Activated CD4-positive, alpha-beta memory T cell treated with anti-CD3 and anti-CD28 coated beads, Interleukin-2, amount 10 ng/mL, durations not matched to agents 7 days and 5 days (primary cell): ENCODE data around the gene GALNT14. TPM values are rescaled to one million over a fixed set of nuclear protein-coding genes. Genes with fewer than 3 reads are reported as not detected.

Source experiments
- CTCF ChIA-PET: fragments of 350-600 bp; sonication (Branson Sonifier 250); formaldehyde crosslinking; loops from one replicate; lab custom pipeline; 2021; ENCODE audit warnings: antibody characterized with exemption, inconsistent platforms; lab: Charles Lee
- POLR2A ChIA-PET: fragments of 350-600 bp; sonication (Branson Sonifier 250); formaldehyde crosslinking; loops from one replicate; lab custom pipeline; 2021; ENCODE audit warnings: antibody characterized with exemption; lab: Charles Lee
- DNase-seq: peaks from one replicate; pipeline ENCODE4 v3.0.0-alpha.2; 2020
- H3K27ac Mint-ChIP-seq: one replicate; pipeline ENCODE4 v1.8.0; 2021; ENCODE audit warnings: mild to moderate bottlenecking, mixed read lengths
- H3K27me3 Mint-ChIP-seq: one replicate; pipeline ENCODE4 v1.8.0; 2021; ENCODE audit warnings: mixed read lengths
- H3K36me3 Mint-ChIP-seq: one replicate; pipeline ENCODE4 v1.8.0; 2021; ENCODE audit warnings: low read depth, mixed read lengths
- H3K4me1 Mint-ChIP-seq: one replicate; pipeline ENCODE4 v1.8.0; 2021; ENCODE audit warnings: mixed read lengths
- H3K4me3 Mint-ChIP-seq: one replicate; pipeline ENCODE4 v1.8.0; 2021; ENCODE audit warnings: mild to moderate bottlenecking, mixed read lengths
- H3K9me3 Mint-ChIP-seq: one replicate; pipeline ENCODE4 v1.8.0; 2021; ENCODE audit warnings: mixed read lengths
- total RNA-seq, 2 experiments: library from RNA; stranded (reverse); gene quantifications; one replicate each; pipeline ENCODE4 v1.2.3, GENCODE V29; 2021

The GALNT14 gene
- total RNA-seq, 2 experiments from 2014 or later = not detected

GRCh38 chr2:31002537-31003150 lies 135.6 kb downstream of the GALNT14 start:
- Mint-ChIP-seq H3K4me1 (no peaks in the 10 kb centered on the region), H3K4me3 (no peak overlapping the region), H3K27ac (no peak overlapping the region), H3K27me3 (peaks cover 18% of the 10 kb centered on the region), H3K36me3 (no peaks in the 10 kb centered on the region), H3K9me3 (no peaks in the 10 kb centered on the region)
- ChIA-PET CTCF (no interaction called here), POLR2A (no interaction called here)
- DNase-seq = no peak

DNA sequence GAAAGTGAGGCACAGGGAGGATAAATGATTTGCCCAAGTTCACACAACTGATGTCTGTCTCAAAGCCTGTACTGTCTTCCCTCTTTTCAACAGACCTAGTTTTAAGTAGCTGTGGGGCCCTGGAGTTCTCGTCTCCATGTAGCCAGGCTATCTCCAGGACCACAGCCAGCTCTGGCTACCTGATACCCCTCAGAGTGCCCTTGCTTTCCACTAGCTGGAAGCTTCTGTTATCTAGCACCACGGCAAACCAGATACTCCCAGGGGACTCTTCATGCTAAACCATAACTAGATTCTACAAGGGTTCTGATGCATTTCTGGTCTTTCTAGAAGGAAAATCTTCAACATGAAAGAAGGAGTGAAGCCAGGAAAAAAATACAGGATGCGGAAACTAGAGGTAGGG lies 137.3 kb downstream of the GALNT14 start:
- H3K4me1 Mint-ChIP-seq = no peaks in the 10 kb centered on the region
- POLR2A ChIA-PET = no interaction called here
- no peak for DNase-seq
- CTCF ChIA-PET = interaction anchor here (0.7 kb wide), 1 partner anchor 119 kb away, joined by 3 read pairs; no protein-coding TSS in a partner anchor
- peaks cover 18% of the 10 kb centered on the region for H3K27me3 Mint-ChIP-seq
- H3K4me3 Mint-ChIP-seq = no peak overlapping the region
- H3K9me3 Mint-ChIP-seq = no peaks in the 10 kb centered on the region
- H3K27ac Mint-ChIP-seq = no peak overlapping the region
- no peaks in the 10 kb centered on the region for H3K36me3 Mint-ChIP-seq

GRCh38 chr2:30998672-30999071 lies 139.6 kb downstream of the GALNT14 start:
- H3K27ac Mint-ChIP-seq = no peak overlapping the region
- CTCF ChIA-PET = no interaction called here
- no peaks in the 10 kb centered on the region for H3K36me3 Mint-ChIP-seq
- H3K27me3 Mint-ChIP-seq = peaks cover 13% of the 10 kb centered on the region
- POLR2A ChIA-PET = no interaction called here
- no peaks in the 10 kb centered on the region for H3K9me3 Mint-ChIP-seq
- DNase-seq = no peak
- no peaks in the 10 kb centered on the region for H3K4me1 Mint-ChIP-seq
- no peak overlapping the region for H3K4me3 Mint-ChIP-seq

- H3K36me3 Mint-ChIP-seq = no peaks in the 10 kb centered on the region
- H3K4me3 Mint-ChIP-seq = no peak overlapping the region
- no peaks in the 10 kb centered on the region for H3K9me3 Mint-ChIP-seq
- DNase-seq = no peak
- no peak overlapping the region for H3K27ac Mint-ChIP-seq
- ChIA-PET POLR2A (no interaction called here), CTCF (no interaction called here)
- no peaks in the 10 kb centered on the region for H3K4me1 Mint-ChIP-seq
- H3K27me3 Mint-ChIP-seq = peaks cover 8% of the 10 kb centered on the region
These were observed 140.3 kb downstream of the GALNT14 start for GRCh38 chr2:30997979-30998378.

DNA sequence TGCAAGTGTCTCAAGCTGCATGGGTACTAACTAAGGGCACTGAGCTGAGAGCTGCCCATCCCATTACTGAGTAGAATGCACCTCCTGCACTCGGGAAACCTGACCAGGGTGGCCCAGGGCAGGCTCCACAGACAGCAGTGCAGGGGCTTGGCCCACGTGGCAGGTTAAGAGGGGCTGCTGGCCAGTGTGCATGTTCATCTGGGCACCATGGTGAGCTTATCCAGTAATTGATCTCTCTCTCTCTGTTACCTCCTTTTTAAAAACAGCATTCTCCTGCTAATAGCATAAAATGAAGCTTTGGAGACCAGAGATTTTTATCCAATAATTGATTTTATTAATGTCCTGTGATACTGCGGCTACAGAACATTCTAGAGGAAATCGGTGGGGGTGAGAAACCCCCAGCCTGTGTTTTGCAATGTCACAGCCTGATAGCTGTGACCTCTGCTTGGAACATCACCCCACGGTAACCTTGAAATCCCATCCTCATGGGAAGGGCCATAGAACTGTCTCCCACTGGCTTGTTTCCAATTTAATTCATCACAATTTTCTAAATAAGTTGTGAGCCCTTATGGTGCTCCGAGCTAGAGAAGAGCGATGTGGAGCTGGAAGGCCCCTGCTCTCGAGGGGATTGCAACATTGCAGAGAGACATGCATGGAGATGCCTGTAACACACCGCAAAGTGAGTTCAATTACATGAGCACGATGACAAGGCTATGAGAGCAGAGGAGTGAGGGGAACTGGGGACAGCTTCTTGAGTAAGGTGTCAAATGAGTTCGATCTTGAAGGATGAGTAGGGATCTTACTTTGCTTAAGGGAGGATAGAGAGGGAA lies 143.8 kb downstream of the GALNT14 start:
- no peak overlapping the region for H3K4me3 Mint-ChIP-seq
- ChIA-PET CTCF (no interaction called here), POLR2A (interaction anchor here (1.0 kb wide), 1 partner anchor 28 kb away, joined by 3 read pairs; no protein-coding TSS in a partner anchor)
- no peaks in the 10 kb centered on the region for H3K36me3 Mint-ChIP-seq
- H3K4me1 Mint-ChIP-seq = no peaks in the 10 kb centered on the region
- peaks cover 4% of the 10 kb centered on the region for H3K27me3 Mint-ChIP-seq
- no peak overlapping the region for H3K27ac Mint-ChIP-seq
- DNase-seq = no peak
- H3K9me3 Mint-ChIP-seq = no peaks in the 10 kb centered on the region

DNA sequence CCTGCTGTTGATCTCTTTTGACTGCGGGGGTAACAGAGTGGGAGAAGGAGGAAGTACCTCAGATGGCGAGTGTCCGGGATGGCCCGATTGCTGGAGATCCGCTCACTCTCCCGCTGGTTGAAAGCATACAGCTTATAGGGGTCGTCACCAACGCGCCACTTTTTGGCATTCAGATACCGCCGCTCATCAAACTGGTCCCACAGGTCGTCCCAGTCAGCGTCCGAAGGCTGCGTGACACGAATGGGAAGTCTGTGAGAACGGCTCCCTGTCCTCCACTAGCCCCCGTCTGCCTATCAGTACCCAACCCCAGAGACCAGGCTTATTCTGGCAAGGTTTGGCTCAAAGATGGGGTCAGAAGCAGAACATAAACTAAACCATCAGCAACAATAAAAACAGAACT lies 145.5 kb downstream of the GALNT14 start:
- no peaks in the 10 kb centered on the region for H3K27me3 Mint-ChIP-seq
- no peak for DNase-seq
- no peak overlapping the region for H3K27ac Mint-ChIP-seq
- no peaks in the 10 kb centered on the region for H3K9me3 Mint-ChIP-seq
- no peaks in the 10 kb centered on the region for H3K4me1 Mint-ChIP-seq
- H3K4me3 Mint-ChIP-seq = no peak overlapping the region
- H3K36me3 Mint-ChIP-seq = no peaks in the 10 kb centered on the region
- ChIA-PET POLR2A (no interaction called here), CTCF (no interaction called here)

- H3K4me3 Mint-ChIP-seq = no peak overlapping the region
- ChIA-PET CTCF (interaction anchor here (0.6 to 1.3 kb wide), 2 partner anchors 179 to 568 kb away, joined by 3 read pairs; no protein-coding TSS in a partner anchor), POLR2A (no interaction called here)
- no peak for DNase-seq
- no peaks in the 10 kb centered on the region for H3K36me3 Mint-ChIP-seq
- no peaks in the 10 kb centered on the region for H3K27me3 Mint-ChIP-seq
- no peaks in the 10 kb centered on the region for H3K4me1 Mint-ChIP-seq
- no peaks in the 10 kb centered on the region for H3K9me3 Mint-ChIP-seq
- no peak overlapping the region for H3K27ac Mint-ChIP-seq
These were observed 147.6 kb downstream of the GALNT14 start for GRCh38 chr2:30990671-30991070.

DNA sequence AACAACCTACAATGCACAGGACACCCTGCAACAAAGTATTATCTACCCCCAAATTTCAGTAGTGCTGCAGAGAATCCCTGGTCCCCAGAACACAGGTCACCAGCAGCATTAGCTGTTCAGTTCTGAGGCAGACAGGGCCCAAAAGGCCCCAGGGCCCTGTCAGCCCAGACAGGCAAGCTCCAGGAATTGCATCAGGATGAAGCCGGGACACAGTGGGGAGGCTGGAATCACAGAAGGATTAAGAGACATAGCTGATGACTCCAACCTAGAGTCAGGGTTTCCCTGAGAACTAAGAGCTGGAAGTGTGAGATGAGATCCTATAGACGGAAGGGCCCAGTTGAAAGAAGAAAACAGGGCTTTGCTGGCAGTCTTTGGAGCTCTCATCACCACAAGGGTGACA lies 148.1 kb downstream of the GALNT14 start:
- POLR2A ChIA-PET = no interaction called here

DNA sequence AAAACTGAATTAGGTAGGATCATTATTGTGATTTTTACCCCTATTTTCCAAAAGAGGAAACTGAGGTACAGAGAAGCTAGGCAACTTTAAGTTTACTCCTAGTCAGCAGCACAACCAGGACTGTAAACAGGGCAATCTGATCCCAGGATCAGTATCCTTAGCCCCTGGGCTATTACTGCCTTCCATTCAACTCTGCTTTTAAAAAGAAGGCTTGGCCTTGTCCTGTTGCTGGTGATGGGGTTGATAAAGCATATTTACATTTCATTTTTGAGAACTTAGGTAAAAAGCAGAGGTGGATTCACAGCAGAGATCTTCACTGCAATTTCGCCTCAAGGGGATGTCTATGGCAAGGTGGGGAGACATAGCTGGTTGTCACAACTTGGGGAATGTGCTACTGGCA lies 148.5 kb downstream of the GALNT14 start:
- no peak overlapping the region for H3K4me3 Mint-ChIP-seq
- H3K27ac Mint-ChIP-seq = no peak overlapping the region
- POLR2A ChIA-PET = no interaction called here
- CTCF ChIA-PET = interaction anchor here (1.3 kb wide), 1 partner anchor 180 kb away, joined by 3 read pairs; no protein-coding TSS in a partner anchor
- no peaks in the 10 kb centered on the region for H3K4me1 Mint-ChIP-seq
- no peaks in the 10 kb centered on the region for H3K27me3 Mint-ChIP-seq
- no peaks in the 10 kb centered on the region for H3K9me3 Mint-ChIP-seq
- H3K36me3 Mint-ChIP-seq = no peaks in the 10 kb centered on the region
- no peak for DNase-seq

More for the DNA sequence above, 148.1 kb downstream of the GALNT14 start:
- no peaks in the 10 kb centered on the region for H3K27me3 Mint-ChIP-seq
- no peaks in the 10 kb centered on the region for H3K9me3 Mint-ChIP-seq
- no peaks in the 10 kb centered on the region for H3K4me1 Mint-ChIP-seq
- DNase-seq = no peak
- H3K36me3 Mint-ChIP-seq = no peaks in the 10 kb centered on the region
- H3K27ac Mint-ChIP-seq = no peak overlapping the region
- H3K4me3 Mint-ChIP-seq = no peak overlapping the region
- CTCF ChIA-PET = interaction anchor here (0.6 to 1.3 kb wide), 2 partner anchors 180 to 567 kb away, joined by 3 read pairs; no protein-coding TSS in a partner anchor

GRCh38 chr2:30987566-30987965 lies 150.7 kb downstream of the GALNT14 start:
- Mint-ChIP-seq H3K4me3 (no peak overlapping the region), H3K36me3 (no peaks in the 10 kb centered on the region), H3K4me1 (no peaks in the 10 kb centered on the region), H3K27ac (no peak overlapping the region), H3K9me3 (no peaks in the 10 kb centered on the region), H3K27me3 (no peaks in the 10 kb centered on the region)
- CTCF ChIA-PET = no interaction called here
- DNase-seq = no peak
- POLR2A ChIA-PET = no interaction called here

DNA sequence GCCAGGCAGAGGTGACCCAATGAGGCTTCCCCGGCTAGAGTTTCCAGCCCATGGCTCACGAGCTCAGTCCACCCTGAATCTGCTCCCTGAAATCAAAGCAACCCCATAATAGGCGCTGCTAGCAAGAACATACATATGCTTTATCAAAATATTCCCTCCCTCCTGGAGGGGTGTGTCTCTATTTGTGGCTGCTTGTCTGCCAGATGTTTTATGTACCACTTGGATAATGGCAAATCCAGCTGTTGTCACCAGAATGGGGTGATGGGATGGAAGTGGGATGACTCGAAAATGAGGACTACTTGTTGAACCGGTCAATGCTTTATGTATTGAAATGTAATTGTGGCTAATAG lies 152.0 kb downstream of the GALNT14 start:
- Mint-ChIP-seq H3K27ac (no peak overlapping the region), H3K4me3 (no peak overlapping the region), H3K36me3 (no peaks in the 10 kb centered on the region), H3K27me3 (no peaks in the 10 kb centered on the region), H3K4me1 (no peaks in the 10 kb centered on the region), H3K9me3 (no peaks in the 10 kb centered on the region)
- ChIA-PET POLR2A (no interaction called here), CTCF (no interaction called here)
- no peak for DNase-seq

DNA sequence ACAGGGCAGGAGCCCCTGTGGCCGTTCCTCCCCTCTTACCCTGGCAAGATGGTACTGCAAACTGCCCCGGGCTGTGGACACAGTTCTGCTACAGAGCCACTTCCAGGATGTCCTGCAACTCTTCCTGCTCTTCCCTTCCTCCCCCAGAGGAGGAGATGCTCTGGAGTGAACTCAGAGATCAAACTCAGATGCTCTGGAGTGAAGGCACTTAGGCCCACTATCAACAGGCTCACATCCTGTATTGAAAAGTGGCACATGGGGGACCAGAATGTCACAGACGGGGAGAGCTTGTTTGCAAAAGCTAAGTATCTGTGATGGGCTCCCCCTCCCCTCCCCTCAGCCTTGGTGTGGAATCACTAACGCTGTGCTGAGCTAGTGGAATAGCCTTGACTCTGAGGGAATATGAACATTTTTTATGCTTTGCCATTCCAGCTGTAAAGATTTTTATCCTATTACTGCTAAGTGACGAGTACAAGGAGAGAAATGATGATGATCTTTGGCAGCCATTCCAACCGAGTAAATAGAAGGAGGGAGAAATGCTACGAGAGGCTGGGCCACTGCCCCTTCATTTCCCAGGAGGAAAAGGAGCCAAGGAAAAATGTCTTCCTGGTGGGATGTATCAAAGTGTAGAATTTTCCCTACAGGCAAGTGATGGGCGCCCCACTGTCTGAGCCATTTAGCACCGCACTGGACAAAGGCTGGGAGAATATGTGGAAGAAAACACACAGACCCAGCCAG lies 152.6 kb downstream of the GALNT14 start:
- POLR2A ChIA-PET = no interaction called here
- CTCF ChIA-PET = no interaction called here
- no peaks in the 10 kb centered on the region for H3K4me1 Mint-ChIP-seq
- no peak for DNase-seq
- H3K4me3 Mint-ChIP-seq = no peak overlapping the region
- H3K27ac Mint-ChIP-seq = no peak overlapping the region
- H3K9me3 Mint-ChIP-seq = no peaks in the 10 kb centered on the region
- no peaks in the 10 kb centered on the region for H3K27me3 Mint-ChIP-seq
- no peaks in the 10 kb centered on the region for H3K36me3 Mint-ChIP-seq

GRCh38 chr2:30984148-30984547 lies 154.1 kb downstream of the GALNT14 start:
- Mint-ChIP-seq H3K4me3 (no peak overlapping the region), H3K27ac (no peak overlapping the region), H3K4me1 (no peaks in the 10 kb centered on the region), H3K36me3 (no peaks in the 10 kb centered on the region), H3K27me3 (no peaks in the 10 kb centered on the region), H3K9me3 (no peaks in the 10 kb centered on the region)
- CTCF ChIA-PET = no interaction called here
- POLR2A ChIA-PET = no interaction called here
- DNase-seq = no peak
